T-helper 22 cell (primary cell): ENCODE results near the gene KDM2B.
A peak's percentile ranks its signal among the peaks of the same experiment; 100 is the strongest.

Experiments used
- DNase-seq: peaks from one replicate; pipeline ENCODE4 v3.0.0-alpha.2; 2020; ENCODE audit warnings: low read depth

Gene KDM2B

DNA sequence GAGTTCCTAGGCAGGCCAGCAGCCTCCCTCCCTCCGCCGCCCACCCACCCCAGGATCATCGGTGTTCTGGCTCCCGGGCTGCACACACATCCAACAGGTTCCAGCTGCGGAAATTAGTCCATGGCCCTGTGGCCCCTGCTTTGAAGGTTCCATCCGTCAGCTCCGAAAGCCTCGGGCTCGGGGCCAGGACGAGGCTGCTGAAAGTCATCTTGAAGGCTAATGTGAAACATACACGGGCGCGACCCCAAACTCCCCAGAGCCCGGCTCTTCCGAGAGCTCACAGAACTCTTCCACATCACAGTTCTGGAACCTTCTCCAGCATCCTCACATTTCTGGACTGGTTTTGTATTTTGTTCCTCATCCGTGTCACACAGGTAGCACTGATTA is 19.8 kb downstream of the KDM2B start:
- DNase-seq, result no peak

GRCh38 chr12:121560392-121561008 is 20.3 kb downstream of the KDM2B start:
- no peak for DNase-seq

- DNase-seq, result no peak
Observed at GRCh38 chr12:121558956-121559355, 21.9 kb downstream of the KDM2B start.

DNA sequence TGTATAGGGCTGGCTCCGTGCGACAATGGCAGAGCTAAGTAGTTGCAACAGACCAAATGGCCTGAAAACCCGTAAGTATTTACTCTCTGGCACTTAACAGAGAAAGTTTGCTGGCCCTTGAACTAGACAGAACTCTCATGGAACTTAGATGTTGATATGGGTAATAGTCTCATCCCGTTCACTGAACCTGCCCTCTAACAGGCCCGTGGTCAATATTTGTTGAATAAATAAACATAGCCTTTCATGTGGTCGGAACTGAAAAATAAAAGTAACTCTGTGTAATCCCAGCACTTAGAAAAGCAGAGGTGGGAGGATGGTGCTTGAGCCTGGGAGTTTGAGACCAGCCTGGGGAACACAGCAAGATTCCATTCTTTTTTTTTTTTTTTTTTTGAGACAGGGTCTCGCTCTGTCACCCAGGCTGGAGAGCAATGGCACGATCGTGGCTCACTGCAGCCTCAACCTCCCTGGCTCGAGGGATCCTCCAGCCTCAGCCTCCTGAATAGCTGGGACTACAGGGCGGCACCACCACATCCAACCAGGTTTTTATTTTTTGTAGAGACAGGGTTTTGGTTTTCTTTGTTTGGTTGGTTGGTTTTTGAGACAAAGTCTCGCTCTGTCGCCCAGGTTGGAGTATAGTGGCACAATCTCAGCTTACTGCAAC is 29.7 kb downstream of the KDM2B start:
- DNase-seq, result no peak

GRCh38 chr12:121549075-121549474 is 31.7 kb downstream of the KDM2B start:
- no peak for DNase-seq

DNA sequence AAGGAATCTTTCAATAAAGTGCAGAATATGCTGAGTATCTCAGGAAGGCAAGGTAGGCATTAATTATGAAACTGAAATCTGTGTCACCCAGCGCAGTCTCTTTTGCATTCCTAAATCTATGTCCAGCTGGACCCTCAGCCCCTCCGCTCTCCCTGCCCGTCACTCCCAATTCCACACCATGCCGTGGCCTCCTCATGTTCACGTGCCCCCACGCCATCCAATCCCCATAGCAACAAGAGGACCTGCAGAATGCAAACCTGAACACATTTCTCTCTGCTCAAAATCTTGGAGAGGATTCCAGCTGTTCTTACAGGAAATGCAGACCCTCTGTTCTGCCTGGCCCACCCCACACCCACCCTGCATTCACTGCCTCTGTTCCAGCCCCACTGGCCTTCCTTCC is 35.3 kb downstream of the KDM2B start:
- no peak for DNase-seq

DNA sequence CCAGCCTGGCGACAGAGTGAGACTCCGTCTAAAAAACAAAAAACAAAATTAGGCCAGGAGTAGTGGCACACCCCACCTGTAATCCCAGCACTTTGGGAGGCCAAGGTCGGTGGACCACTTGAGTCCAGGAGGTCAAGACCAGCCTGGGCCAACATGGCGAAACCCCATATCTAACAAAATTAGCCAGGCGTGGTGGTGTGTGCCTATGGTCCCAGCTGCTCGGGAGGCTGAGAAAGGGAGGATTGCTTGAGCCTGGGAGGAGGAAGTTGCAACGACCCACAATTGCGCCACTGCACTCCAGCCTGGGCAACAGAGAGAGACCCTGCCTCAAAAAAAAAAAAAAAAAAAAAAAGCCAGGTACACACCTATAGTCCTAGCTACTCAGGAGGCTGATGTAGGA is 37.0 kb downstream of the KDM2B start:
- no peak for DNase-seq

DNA sequence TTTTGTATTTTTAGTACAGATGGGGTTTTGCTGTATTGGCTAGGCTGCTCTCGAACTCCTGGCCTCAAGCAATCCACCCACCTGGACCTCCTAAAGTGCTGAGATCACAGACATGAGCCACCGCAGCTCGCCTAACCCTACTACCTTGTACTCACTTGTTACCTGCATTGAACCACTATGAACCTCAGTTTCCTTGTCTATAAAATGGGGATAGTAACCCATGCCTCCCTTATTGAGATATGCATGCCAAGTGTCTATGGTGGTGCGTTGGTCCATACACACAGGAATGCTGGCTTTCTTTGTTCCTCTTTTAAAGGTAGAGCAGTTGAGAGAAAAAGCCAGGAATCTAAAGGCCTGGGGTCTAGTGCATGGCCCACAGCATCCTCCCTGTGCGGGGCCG is 40.9 kb downstream of the KDM2B start:
- no peak for DNase-seq

DNA sequence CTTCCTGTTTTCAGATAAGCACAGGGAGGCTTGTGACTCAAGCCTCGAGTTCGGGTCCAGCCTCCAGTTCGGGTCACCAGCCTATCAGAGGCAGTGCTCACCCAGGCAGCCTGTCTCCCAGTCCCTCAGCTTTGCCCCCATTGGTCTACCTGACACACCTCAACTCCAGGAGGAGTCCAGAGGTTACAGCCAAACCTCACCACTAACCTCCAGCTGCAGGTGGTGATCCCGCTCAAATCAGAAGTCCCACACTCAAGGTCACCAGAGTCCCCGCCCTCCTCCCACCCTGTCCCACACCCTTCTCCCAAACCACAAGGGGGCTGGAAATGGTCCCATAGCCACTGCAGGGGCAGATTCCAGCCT is 42.1 kb downstream of the KDM2B start:
- DNase-seq, result no peak

- peak; percentile 41 for DNase-seq
Observed at GRCh38 chr12:121537814-121538698, 42.8 kb downstream of the KDM2B start.

- peak; percentile 51 for DNase-seq
Observed at GRCh38 chr12:121536899-121537813, 43.7 kb downstream of the KDM2B start.

- DNase-seq, result peak; percentile 53
Observed at GRCh38 chr12:121536054-121536898, 44.5 kb downstream of the KDM2B start.

DNA sequence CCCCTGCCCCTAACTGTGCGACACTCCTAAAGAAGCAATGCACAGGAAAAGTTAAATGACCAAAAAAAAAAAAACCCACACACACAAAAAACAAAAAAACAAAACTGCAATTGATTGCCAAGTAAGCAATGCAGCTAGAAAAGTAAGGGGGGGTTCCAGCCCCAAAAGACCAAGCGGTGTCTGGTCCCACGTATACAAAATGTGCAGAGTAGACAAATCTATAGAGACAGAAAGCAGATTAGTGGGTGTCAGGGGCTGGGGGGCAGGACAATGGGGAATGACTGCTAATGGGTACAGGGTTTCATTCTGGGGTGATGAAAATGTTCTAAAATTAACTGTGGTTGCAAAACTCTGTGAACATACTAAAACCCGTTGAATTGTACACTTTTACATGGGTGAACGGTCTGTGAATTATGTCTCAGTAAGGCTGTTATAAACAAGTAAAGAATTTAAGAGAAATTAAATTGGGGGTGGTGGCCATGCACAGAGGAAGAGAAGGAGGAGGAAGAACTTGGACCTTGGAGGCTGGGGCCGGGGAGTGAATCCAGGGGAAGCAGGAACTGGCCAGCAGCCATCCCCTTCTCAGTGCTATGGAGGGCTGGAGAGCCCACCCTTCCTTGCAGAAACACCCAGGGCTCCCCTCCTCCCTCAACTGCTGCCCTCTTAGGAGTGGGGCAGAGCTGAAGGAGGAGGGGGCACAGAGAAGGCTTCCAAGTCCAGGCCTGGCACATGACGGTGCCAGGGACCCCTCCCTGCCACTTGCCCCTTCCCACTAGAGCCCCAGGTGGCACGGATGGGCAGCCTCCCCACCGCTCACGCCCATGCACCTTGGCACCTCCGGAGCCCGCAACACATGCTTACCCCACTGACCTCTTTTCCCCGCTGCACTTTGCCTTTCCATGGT is 45.4 kb downstream of the KDM2B start:
- no peak for DNase-seq

DNA sequence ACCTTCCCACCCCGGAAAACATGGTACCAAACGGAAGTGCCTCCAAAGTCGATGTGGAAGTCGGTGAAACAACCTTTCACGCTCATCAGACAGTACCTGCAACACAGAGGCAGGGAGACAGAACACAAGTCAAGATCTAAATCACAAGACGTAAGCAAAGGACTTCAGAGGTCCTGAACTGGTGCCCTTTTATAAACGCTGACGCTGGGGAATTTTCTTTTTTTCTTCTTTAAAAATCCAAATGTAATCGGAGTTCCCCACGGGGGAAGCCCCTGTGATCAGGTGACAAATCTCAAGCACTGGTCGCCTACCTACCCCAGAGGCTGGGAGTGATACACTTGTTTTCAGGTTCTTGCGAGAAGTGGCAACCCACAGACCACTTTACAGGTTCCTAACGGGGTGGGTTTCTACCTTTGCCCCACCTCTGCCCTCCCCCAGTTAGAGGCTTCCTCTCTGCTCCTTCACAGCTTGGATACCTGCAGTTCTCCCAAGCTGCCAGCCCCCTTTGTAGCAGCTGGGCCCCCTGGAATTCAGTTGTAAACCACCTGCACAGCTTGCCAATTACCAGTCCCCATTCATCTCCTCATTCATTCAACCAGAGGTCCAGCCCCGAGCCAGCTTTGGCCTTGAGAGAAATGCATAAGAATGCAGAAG is 46.2 kb downstream of the KDM2B start:
- DNase-seq, result peak; percentile 76

DNA sequence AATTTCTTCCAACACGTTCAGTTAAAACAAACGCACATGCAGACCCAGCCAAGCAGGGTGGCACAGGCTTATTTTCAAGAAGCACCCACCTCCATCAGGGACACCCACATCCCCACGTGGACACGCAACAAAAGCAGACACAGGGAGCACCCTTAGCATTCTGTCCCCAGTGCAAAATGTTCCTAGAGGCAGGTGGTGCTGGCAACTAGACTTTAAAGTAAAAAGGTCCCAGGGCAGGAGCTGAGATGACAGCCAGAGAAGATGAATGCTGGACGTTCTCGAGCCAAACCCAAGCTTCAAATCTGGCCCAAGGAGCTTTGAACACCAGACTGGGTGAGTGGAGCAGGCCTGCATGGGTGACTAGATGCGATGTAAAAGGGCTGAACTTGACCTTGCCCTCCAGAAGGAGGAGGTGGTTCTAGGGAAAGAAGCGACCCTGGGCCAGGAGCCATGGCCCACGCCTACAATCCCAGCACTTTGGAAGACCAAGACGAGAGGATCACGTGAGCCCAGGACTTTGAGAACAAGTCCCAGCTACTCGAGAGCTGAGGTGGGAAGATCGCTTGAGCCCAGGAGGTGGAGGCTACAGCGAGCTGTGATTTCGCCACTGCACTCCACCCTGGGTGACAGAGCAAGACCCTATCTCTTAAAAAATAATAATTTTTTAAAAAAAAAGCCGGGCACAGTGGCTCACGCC is 47.3 kb downstream of the KDM2B start:
- no peak for DNase-seq

GRCh38 chr12:121532503-121533393 is 48.1 kb downstream of the KDM2B start:
- no peak for DNase-seq

- no peak for DNase-seq
Observed at GRCh38 chr12:121531356-121531750, 49.5 kb downstream of the KDM2B start.
